ENCODE results near the gene FBL. TPM values are rescaled to one million over a fixed set of nuclear protein-coding genes. Genes with fewer than 3 reads are reported as not detected.

The FBL gene
- total RNA-seq, 1 donor from 2014 or later: 135 TPM

DNA sequence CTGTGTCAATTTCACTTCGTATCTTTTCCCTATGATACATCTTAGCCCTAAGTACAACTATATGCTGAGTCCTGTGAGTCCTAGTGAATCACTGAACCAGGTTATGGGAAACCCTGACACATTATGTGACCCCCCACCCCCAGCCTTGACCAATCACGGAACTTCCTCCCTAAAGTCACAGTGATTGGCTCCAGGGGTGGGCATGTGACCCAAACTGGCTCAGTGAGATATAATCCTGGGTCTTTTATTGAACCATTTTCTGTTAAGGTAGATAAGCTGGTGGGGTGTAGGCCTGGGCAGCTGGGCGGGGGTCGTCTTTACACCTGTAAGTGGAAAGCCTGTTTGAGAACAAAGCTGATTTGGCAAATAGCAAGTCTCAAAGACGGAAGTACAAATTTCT, 19.8 kb upstream of the FBL start:
- Mint-ChIP-seq H3K27me3 (ENCODE audit: low read depth, unreplicated experiment) (peaks cover 26% of the 10 kb centered on the region), H3K36me3 (ENCODE audit: low read depth, unreplicated experiment) (no peaks in the 10 kb centered on the region), H3K27ac (ENCODE audit: unreplicated experiment) (no peak overlapping the region), H3K9me3 (ENCODE audit: unreplicated experiment) (peaks cover 3% of the 10 kb centered on the region), H3K4me3 (ENCODE audit: unreplicated experiment) (no peak overlapping the region), H3K4me1 (ENCODE audit: low read depth, unreplicated experiment) (no peaks in the 10 kb centered on the region)
- no peak for FAIRE-seq
- Histone ChIP-seq H3K9me3 (ENCODE audit: insufficient read depth, low read depth, low read length) (no peaks in the 10 kb centered on the region), H3K4me1 (ENCODE audit: insufficient read depth, low read length) (no peaks in the 10 kb centered on the region), H3K79me2 (ENCODE audit: insufficient read depth, low read length) (no peaks in the 10 kb centered on the region), H2AFZ (ENCODE audit: low read depth, low read length) (no peak overlapping the region), H3K4me2 (ENCODE audit: low read length) (no peak overlapping the region), H3K27ac (ENCODE audit: low read depth, low read length) (no peak overlapping the region), H3K9ac (ENCODE audit: low read length) (no peak overlapping the region), H3K4me3 (ENCODE audit: insufficient read depth, low read depth, low read length) (no peak overlapping the region), H3K36me3 (ENCODE audit: insufficient read depth, low read length) (no peaks in the 10 kb centered on the region), H4K20me1 (ENCODE audit: insufficient read depth, low read length) (no peaks in the 10 kb centered on the region), H3K27me3 (ENCODE audit: insufficient read depth, low read length) (no peaks in the 10 kb centered on the region)
- DNase-seq (ENCODE audit: low read depth): no peak
- TF ChIP-seq, protein P1, sequence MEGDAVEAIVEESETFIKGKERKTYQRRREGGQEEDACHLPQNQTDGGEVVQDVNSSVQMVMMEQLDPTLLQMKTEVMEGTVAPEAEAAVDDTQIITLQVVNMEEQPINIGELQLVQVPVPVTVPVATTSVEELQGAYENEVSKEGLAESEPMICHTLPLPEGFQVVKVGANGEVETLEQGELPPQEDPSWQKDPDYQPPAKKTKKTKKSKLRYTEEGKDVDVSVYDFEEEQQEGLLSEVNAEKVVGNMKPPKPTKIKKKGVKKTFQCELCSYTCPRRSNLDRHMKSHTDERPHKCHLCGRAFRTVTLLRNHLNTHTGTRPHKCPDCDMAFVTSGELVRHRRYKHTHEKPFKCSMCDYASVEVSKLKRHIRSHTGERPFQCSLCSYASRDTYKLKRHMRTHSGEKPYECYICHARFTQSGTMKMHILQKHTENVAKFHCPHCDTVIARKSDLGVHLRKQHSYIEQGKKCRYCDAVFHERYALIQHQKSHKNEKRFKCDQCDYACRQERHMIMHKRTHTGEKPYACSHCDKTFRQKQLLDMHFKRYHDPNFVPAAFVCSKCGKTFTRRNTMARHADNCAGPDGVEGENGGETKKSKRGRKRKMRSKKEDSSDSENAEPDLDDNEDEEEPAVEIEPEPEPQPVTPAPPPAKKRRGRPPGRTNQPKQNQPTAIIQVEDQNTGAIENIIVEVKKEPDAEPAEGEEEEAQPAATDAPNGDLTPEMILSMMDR (IDR thresholded peaks at IDR 0.05; ENCODE audit: insufficient read depth, low read depth, low read length): no peak
- no peak for TF ChIP-seq EZH2 (IDR thresholded peaks at IDR 0.05; ENCODE audit: insufficient read depth, low read length)

- Mint-ChIP-seq H3K4me1 (ENCODE audit: low read depth, unreplicated experiment) (no peaks in the 10 kb centered on the region), H3K4me3 (ENCODE audit: unreplicated experiment) (no peak overlapping the region), H3K27me3 (ENCODE audit: low read depth, unreplicated experiment) (peaks cover 24% of the 10 kb centered on the region), H3K9me3 (ENCODE audit: unreplicated experiment) (peaks cover 3% of the 10 kb centered on the region), H3K27ac (ENCODE audit: unreplicated experiment) (no peak overlapping the region), H3K36me3 (ENCODE audit: low read depth, unreplicated experiment) (no peaks in the 10 kb centered on the region)
- Histone ChIP-seq H3K36me3 (ENCODE audit: insufficient read depth, low read length) (no peaks in the 10 kb centered on the region), H3K4me1 (ENCODE audit: insufficient read depth, low read length) (no peaks in the 10 kb centered on the region), H4K20me1 (ENCODE audit: insufficient read depth, low read length) (no peaks in the 10 kb centered on the region), H2AFZ (ENCODE audit: low read depth, low read length) (no peak overlapping the region), H3K4me2 (ENCODE audit: low read length) (no peak overlapping the region), H3K27me3 (ENCODE audit: insufficient read depth, low read length) (no peaks in the 10 kb centered on the region), H3K9me3 (ENCODE audit: insufficient read depth, low read depth, low read length) (no peaks in the 10 kb centered on the region), H3K9ac (ENCODE audit: low read length) (no peak overlapping the region), H3K79me2 (ENCODE audit: insufficient read depth, low read length) (no peaks in the 10 kb centered on the region), H3K27ac (ENCODE audit: low read depth, low read length) (no peak overlapping the region), H3K4me3 (ENCODE audit: insufficient read depth, low read depth, low read length) (no peak overlapping the region)
- FAIRE-seq (no peak), DNase-seq (ENCODE audit: low read depth) (no peak)
- TF ChIP-seq EZH2 (IDR thresholded peaks at IDR 0.05; ENCODE audit: insufficient read depth, low read length): no peak
- TF ChIP-seq, protein P1 (IDR thresholded peaks at IDR 0.05; ENCODE audit: insufficient read depth, low read depth, low read length): no peak
Observed at GRCh38 chr19:39865186-39865585, 19.0 kb upstream of the FBL start.

- Mint-ChIP-seq H3K4me1 (ENCODE audit: low read depth, unreplicated experiment) (no peaks in the 10 kb centered on the region), H3K9me3 (ENCODE audit: unreplicated experiment) (peaks cover 3% of the 10 kb centered on the region), H3K36me3 (ENCODE audit: low read depth, unreplicated experiment) (no peaks in the 10 kb centered on the region), H3K4me3 (ENCODE audit: unreplicated experiment) (no peak overlapping the region), H3K27me3 (ENCODE audit: low read depth, unreplicated experiment) (peaks cover 17% of the 10 kb centered on the region), H3K27ac (ENCODE audit: unreplicated experiment) (no peak overlapping the region)
- Histone ChIP-seq H3K4me1 (ENCODE audit: insufficient read depth, low read length) (no peaks in the 10 kb centered on the region), H3K36me3 (ENCODE audit: insufficient read depth, low read length) (no peaks in the 10 kb centered on the region), H3K9me3 (ENCODE audit: insufficient read depth, low read depth, low read length) (no peaks in the 10 kb centered on the region), H3K27me3 (ENCODE audit: insufficient read depth, low read length) (no peaks in the 10 kb centered on the region), H3K4me3 (ENCODE audit: insufficient read depth, low read depth, low read length) (no peak overlapping the region), H2AFZ (ENCODE audit: low read depth, low read length) (no peak overlapping the region), H3K9ac (ENCODE audit: low read length) (no peak overlapping the region), H3K27ac (ENCODE audit: low read depth, low read length) (no peak overlapping the region), H4K20me1 (ENCODE audit: insufficient read depth, low read length) (no peaks in the 10 kb centered on the region), H3K79me2 (ENCODE audit: insufficient read depth, low read length) (no peaks in the 10 kb centered on the region), H3K4me2 (ENCODE audit: low read length) (no peak overlapping the region)
- DNase-seq (ENCODE audit: low read depth) (no peak), FAIRE-seq (no peak)
- TF ChIP-seq, protein P1 (IDR thresholded peaks at IDR 0.05; ENCODE audit: insufficient read depth, low read depth, low read length): no peak
- TF ChIP-seq EZH2 (IDR thresholded peaks at IDR 0.05; ENCODE audit: insufficient read depth, low read length): no peak
Observed at GRCh38 chr19:39864118-39864517, 17.9 kb upstream of the FBL start.

Measured in astrocyte (in vitro differentiated cells and primary cell).